HG03095 (cell line): ENCODE results near the gene MAGEA3.
A peak's percentile ranks its signal among the peaks of the same experiment; 100 is the strongest.
"Not testable (repeated sequence)": the region's sequence is repeated elsewhere in the genome, so short reads cannot be mapped to it uniquely, and the experiment has no call there.

ENCODE experiments used
- ATAC-seq: cut with Tn5 transposase; IDR thresholded peaks from one replicate; pipeline ENCODE4 v1.9.1; 2021; ENCODE audit warnings: moderate library complexity; ENCODE audit not compliant: unreplicated experiment

The MAGEA3 gene, protein sequence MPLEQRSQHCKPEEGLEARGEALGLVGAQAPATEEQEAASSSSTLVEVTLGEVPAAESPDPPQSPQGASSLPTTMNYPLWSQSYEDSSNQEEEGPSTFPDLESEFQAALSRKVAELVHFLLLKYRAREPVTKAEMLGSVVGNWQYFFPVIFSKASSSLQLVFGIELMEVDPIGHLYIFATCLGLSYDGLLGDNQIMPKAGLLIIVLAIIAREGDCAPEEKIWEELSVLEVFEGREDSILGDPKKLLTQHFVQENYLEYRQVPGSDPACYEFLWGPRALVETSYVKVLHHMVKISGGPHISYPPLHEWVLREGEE

DNA sequence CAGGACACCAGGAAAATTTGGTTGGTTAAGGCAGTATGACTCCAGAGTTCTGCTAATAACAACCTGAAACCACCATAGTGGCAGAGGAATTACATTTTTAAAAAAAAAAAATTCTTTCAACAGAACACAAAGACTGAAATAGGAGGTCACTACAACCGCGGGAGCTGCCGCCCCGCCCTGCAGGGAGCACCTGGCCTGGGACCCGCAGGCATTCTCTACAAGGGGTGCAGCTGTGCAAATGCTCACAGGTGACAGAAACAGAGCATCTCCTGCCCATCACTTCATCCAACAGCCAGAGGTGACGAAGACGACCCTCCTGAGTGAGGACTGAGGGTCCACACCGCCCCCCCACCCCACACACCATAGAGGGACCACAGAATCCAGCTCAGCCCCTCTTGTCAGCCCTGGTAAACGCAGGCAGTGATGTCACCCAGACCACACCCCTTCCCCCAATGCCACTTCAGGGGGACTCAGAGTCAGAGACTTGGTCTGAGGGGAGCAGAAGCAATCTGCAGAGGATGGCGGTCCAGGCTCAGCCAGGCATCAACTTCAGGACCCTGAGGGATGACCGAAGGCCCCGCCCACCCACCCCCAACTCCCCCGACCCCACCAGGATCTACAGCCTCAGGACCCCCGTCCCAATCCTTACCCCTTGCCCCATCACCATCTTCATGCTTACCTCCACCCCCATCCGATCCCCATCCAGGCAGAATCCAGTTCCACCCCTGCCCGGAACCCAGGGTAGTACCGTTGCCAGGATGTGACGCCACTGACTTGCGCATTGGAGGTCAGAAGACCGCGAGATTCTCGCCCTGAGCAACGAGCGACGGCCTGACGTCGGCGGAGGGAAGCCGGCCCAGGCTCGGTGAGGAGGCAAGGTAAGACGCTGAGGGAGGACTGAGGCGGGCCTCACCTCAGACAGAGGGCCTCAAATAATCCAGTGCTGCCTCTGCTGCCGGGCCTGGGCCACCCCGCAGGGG is at the start of gene MAGEA3:
TSS of gene MAGEA3 (plus strand) at position 843 of the 980 bp plus-strand sequence. CDS start 2,039 bp downstream, outside the sequence.
- not testable (repeated sequence) for ATAC-seq

DNA sequence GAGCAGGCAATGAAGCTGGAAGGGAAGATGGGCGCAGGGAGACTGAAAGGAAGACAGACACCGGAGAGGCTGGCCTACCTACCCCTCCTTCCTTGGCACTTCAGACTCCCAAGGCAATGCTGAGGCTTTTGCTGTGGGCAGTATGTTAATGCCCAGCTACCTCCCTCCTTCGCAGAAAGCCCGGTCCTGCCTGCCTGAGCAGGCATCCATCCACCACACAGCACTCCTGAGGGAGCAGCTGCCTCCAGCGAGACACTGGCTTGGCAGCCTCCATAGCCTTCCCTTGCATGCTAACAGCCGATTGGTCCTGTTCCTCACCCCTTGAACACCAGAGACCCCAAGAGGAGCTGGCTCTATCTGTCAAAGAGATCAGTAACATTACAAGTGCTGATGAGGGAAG is 46.5 kb upstream of the MAGEA3 start:
- no peak for ATAC-seq

DNA sequence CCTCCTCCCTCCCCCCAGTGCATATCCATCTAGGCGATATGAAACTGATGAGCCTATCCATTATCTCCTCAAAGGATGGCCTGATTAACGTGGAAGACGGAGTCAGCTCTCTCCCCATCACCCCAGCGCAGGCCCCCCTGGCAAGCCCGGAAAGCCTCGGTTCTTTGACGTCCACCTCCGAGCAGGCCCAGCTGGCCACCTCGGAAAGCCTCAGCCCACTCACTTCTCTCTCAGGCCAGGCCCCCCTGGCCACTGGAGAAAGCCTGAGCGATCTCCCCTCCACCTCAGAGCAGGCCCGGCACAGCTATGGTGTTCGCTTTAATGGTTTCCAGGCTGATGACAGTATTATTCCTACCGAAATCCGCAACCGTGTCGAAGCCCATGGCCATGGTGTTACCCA is 46.1 kb upstream of the MAGEA3 start:
- ATAC-seq: no peak

DNA sequence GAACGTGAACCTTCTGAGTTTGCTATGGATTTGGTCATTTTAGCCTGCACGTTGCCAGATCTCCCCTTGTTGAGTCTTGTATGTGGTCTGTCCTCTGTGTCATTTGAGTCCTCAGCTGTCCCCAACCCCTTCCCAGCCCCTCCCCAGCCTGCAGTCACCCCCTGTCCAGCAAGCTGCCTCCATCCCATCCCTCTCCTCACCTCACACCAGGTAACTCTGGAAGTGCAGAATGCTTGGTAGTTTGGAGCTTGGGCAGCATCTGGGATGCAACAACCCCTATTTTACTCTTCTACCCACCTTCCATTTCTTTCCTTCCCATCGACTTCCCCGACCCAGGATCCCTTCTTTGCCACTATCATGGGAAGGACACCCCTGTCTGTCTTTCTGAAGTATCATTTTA is 42.5 kb upstream of the MAGEA3 start:
- no peak for ATAC-seq

DNA sequence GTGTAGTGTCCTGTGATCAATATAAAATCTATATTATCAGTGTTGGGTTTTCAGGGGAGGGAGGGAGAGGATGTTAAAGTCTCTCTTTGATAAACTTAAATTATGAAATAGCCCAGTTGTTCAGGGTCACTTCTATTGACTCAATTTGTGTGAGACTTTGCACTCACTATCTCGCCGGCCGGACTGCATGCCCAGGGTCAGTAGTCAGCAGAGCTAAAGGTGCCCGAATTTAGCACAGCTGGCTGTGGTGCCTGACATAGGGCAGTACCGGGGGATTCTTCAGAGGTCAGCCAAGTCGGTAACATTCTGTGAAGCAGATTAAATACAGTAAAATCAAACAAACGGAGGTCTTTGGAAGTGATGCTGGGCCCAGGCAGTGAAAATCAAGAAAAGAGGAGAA is 41.7 kb upstream of the MAGEA3 start:
- ATAC-seq: no peak

DNA sequence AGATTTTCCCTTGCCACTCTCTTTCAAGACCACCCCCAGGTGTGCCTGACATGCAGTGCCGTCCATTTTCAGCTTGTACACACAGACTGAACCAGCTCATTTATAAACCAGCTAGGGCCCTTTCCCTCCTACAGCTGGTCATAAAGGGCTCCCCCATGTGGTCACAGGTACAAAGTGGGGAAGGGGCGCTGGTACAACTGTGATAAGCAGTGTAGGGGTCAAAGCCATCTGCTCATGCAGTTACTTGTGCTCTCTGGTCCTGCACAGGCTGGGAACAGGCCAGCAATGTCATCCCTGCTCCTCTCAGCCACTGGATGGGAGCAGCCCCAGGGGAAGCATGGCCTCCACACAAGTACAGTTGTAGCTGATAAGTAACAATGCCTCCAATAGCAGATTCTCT is 40.3 kb upstream of the MAGEA3 start:
- ATAC-seq: no peak

DNA sequence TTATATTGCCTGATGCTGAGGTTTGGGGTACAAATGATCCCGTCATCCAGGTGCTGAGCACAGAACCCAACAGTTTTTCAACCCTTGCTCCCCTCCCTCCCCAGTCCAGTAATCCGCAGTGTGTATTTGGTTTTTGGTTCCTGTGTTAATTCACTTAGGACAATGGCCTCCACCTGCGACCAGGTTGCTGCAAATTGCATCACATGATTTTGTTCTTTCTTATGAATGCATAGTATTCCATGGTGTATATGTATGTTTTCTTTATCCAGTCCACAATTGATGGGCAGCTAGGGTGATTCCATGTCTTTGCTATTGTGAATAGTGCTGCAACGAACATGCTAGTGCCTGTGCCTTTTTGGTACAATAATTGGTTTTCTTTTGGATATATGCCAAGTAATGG is 35.5 kb upstream of the MAGEA3 start:
- no peak for ATAC-seq

DNA sequence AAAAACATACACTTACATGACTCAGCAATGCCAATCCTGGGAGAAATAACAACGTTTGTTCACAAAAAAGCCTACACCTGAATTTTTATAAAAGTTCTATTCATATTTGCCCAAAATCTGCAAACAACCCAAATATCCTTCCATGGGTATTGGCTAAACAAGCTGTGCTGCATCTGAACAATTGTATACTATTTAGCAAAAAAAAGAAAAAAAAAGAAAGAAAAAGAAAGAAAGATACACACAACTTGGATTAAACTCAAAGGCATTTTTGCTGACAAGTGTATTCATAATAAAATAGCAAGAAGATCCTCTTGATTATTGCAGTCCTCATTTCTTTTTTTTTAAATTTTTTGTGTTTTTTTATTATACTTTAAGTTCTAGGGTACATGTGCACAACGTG is 24.5 kb upstream of the MAGEA3 start:
- ATAC-seq: no peak

DNA sequence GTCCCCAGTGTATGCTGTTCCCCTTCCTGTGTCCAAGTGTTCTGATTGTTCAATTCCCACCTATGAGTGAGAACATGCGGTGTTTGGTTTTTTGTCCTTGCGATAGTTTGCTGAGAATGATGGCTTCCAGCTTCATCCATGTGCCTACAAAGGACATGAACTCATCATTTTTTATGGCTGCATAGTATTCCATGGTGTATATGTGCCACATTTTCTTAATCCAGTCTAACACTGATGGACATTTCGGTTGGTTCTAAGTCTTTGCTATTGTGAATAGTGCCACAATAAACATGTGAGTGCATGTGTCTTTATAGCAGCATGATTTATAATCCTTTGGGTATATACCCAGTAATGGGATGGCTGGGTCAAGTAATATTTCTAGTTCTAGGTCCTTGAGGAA is 23.9 kb upstream of the MAGEA3 start:
- not testable (repeated sequence) for ATAC-seq

DNA sequence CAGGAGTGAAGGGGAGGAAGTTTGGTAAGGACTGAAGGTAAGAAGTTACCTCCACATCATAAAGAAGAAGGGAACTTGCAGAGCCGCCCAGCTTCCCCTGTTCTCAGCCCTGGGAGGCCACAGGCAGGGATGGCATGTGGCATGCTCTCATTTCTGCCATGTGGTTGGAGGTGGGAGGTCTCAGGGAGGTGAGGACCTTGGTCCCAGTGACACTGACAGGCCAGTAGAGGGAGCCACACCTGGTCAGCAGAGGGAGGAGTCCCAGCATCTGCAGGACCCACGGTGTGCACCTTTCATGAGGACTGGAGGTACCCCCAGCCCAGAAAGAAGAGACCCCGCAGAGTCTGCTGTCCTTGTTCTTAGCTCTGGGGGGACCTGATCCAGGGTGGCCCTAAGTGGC is 17.6 kb upstream of the MAGEA3 start:
- peak; percentile 62 for ATAC-seq

DNA sequence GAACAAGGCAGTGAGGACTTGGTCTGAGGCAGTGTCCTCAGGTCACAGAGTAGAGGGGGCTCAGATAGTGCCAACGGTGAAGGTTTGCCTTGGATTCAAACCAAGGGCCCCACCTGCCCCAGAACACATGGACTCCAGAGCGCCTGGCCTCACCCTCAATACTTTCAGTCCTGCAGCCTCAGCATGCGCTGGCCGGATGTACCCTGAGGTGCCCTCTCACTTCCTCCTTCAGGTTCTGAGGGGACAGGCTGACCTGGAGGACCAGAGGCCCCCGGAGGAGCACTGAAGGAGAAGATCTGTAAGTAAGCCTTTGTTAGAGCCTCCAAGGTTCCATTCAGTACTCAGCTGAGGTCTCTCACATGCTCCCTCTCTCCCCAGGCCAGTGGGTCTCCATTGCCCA is 1.8 kb downstream of the MAGEA3 start:
- ATAC-seq: not testable (repeated sequence)

DNA sequence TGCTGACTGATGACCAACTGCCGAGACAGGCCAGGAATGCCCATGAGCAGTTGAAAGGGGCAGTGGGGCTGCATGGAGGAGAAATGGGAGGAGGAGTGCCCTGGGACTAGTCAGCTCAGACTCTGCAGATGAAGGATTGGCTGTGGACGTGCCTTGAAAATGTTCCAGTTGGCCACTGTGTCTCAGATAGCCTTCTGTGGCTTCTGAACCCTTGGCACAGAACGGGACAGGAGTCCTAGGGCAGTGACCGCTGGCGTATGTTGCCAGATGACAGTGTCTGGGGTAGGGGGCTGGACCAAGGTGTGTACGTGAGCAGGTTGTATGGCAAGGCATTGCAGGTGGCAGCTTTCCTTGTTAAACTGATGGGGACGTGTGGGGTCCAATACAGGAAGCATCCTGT is 7.9 kb downstream of the MAGEA3 start:
- not testable (repeated sequence) for ATAC-seq

DNA sequence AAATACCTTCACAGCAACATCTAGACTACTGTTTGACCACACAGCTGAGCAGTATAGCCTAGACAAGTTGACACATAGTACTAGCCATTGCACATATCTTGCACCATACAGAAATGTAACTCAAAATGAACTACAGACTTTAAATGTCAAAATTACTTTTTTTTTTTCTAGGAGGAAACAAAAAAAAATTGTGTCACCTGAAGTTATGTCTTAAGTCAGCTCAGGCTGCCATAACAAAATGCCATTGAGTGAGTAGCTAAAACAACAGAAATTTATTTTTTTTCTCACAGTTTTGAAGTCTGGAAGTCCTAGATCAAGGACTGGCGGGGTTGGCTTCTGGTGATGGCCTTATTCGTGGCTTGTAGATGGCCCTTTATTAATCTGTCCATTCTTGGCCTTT is 10.6 kb downstream of the MAGEA3 start, which contains the start of gene CSAG2:
TSS of gene CSAG2 (minus strand) at position 101 of the 400 bp plus-strand sequence. CDS start 161 bp downstream, outside the sequence.
- not testable (repeated sequence) for ATAC-seq

DNA sequence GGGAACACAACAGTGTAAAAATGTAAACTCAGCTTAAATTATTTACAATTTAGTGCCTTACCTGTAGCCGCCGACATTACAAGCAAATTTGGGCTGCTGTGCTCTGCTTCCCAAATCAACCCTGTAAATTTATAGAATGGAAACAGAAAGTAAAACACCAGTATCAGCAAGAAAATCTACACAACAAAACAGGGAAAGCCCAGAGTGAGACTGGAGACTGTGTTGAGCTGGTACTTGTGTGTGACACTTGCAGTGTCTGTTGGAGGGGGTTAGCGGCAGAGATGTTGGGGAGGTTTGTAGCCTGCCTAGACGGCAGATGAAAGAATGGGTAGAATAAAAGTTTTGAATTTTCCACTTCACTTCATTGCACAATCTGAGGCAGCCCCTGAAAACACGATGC is 14.6 kb downstream of the MAGEA3 start:
- ATAC-seq: not testable (repeated sequence)

DNA sequence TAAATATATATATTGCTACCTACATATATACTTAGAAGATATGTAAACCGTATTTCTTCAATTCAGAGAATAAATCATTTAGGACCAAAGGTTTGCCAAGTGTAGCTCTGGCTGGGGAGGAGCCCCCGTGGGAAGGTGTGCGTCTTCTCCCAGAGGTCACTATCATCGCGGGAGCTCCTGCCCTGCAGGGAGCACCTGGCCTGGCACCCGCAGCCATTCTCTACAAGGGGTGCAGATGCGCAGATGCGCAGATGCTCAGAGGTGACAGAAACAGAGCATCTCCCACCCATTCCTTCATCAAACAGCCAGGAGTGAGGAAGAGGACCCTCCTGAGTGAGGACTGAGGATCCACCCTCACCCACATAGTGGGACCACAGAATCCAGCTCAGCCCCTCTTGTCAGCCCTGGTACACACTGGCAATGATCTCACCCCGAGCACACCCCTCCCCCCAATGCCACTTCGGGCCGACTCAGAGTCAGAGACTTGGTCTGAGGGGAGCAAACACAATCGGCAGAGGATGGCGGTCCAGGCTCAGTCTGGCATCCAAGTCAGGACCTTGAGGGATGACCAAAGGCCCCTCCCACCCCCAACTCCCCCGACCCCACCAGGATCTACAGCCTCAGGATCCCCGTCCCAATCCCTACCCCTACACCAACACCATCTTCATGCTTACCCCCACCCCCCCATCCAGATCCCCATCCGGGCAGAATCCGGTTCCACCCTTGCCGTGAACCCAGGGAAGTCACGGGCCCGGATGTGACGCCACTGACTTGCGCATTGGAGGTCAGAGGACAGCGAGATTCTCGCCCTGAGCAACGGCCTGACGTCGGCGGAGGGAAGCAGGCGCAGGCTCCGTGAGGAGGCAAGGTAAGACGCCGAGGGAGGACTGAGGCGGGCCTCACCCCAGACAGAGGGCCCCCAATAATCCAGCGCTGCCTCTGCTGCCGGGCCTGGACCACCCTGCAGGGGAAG is 15.5 kb downstream of the MAGEA3 start, which contains the start of gene MAGEA2B:
TSS of gene MAGEA2B (plus strand) at position 814 of the 973 bp plus-strand sequence. CDS start 2,479 bp downstream, outside the sequence.
- ATAC-seq: not testable (repeated sequence)

DNA sequence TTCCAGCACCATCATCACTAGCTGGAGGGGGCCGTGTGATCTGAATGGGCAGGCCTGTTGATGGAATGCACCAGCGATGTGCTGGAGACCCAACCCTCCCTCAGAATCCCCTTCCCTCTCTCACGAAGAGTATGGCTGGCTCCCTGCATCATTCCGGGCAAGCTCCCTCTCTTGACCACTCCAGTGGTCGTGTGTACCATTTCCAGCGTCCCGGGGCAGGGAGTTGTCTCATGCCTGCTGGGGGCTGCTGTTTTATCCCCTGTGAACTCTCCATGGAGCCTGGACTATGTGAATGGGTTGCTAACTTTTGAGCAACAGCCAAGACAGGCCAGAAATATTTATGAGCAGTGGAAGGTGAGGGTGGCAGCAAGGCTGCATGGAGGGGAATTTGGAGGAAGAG is 26.8 kb downstream of the MAGEA3 start:
- no peak for ATAC-seq

DNA sequence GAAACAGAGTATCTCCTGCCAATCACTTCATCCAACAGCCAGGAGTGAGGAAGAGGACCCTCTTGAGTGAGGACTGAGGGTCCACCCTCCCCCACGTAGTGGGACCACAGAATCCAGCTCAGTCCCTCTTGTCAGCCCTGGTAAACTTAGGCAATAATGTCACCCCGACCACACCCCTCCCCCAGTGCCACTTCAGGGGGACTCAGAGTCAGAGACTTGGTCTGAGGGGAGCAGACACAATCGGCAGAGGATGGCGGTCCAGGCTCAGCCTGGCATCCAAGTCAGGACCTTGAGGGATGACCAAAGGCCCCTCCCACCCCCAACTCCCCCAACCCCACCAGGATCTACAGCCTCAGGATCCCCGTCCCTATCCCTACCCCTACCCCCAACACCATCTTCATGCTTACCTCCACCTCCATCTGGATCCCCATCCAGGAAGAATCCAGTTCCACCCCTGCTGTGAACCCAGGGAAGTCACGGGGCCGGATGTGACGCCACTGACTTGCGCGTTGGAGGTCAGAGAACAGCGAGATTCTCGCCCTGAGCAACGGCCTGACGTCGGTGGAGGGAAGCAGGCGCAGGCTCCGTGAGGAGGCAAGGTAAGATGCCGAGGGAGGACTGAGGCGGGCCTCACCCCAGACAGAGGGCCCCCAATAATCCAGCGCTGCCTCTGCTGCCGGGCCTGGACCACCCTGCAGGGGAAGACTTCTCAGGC is 34.8 kb downstream of the MAGEA3 start, which contains the start of the genes CSAG1 and MAGEA12:
TSS of gene CSAG1 (minus strand) at position 461 of the 715 bp plus-strand sequence. CDS start 1,261 bp downstream, outside the sequence.
TSS of gene MAGEA12 (plus strand) at position 497 of the 715 bp plus-strand sequence. CDS start 2,405 bp downstream, outside the sequence.
- no peak for ATAC-seq

DNA sequence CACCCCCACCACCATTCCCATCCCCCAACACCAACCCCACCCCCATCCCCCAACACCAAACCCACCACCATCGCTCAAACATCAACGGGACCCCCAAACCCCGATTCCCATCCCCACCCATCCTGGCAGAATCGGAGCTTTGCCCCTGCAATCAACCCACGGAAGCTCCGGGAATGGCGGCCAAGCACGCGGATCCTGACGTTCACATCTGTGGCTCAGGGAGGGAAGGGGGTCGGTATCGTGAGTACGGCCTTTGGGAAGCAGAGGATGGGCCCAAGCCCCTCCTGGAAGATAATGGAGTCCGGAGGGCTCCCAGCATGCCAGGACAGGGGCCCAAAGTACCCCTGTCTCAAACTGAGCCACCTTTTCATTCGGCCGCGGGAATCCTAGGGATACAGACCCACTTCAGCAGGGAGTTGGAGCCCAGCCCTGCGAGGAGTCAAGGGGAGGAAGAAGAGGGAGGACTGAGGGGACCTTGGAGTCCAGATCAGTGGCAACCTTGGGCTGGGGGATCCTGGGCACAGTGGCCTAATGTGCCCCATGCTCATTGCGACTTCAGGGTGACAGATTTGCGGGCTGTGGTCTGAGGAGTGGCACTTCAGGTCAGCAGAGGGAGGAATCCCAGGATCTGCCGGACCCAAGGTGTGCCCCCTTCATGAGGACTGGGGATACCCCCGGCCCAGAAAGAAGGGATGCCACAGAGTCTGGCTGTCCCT is 35.7 kb downstream of the MAGEA3 start:
- not testable (repeated sequence) for ATAC-seq

DNA sequence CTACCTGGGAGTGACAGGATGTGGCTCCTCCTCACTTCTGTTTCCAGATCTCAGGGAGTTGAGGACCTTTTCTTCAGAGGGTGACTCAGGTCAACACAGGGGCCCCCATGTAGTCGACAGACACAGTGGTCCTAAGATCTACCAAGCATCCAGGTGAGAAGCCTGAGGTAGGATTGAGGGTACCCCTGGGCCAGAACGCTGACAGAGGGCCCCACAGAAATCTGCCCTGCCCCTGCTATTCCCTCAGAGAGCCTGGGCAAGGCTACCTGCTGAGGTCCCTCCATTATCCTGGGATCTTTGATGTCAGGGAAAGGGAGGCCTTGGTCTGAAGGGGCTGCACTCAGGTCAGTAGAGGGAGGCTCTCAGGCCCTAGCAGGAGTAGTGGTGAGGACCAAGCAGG is 36.5 kb downstream of the MAGEA3 start:
- no peak for ATAC-seq
